HEK293 (cell line): ENCODE data around the gene GLRX2.

ENCODE experiments used
- TCF7L2 ChIP-seq: IDR thresholded peaks from 2 replicates; pipeline ENCODE4 v1.6.1; 2011; ENCODE audit warnings: low read depth, mild to moderate bottlenecking, inconsistent platforms, low read length, moderate library complexity, borderline replicate concordance
- ZFP37 ChIP-seq: fragments of 450-650 bp; formaldehyde crosslinking; IDR thresholded peaks from 2 replicates; pipeline ENCODE4 v1.5.1; 2016; ENCODE audit warnings: missing biosample characterization, missing genetic modification characterization
- ZFP69B ChIP-seq: fragments of 450-650 bp; formaldehyde crosslinking; IDR thresholded peaks from 2 replicates; pipeline ENCODE4 v1.5.1; 2016; ENCODE audit warnings: missing biosample characterization, missing genetic modification characterization
- ZNF121 ChIP-seq: fragments of 450-650 bp; formaldehyde crosslinking; IDR thresholded peaks from 2 replicates; pipeline ENCODE4 v1.5.1; 2016; ENCODE audit warnings: missing biosample characterization, missing genetic modification characterization
- ZNF335 ChIP-seq: fragments of 450-650 bp; formaldehyde crosslinking; conservative IDR thresholded peaks from 2 replicates; pipeline ENCODE4 v1.5.1; 2016; ENCODE audit warnings: missing biosample characterization, missing genetic modification characterization
- ZNF366 ChIP-seq: fragments of 450-650 bp; formaldehyde crosslinking; conservative IDR thresholded peaks from 2 replicates; pipeline ENCODE4 v1.5.1; 2016; ENCODE audit warnings: missing biosample characterization, missing genetic modification characterization
- ZNF501 ChIP-seq: fragments of 450-650 bp; formaldehyde crosslinking; IDR thresholded peaks from 2 replicates; pipeline ENCODE4 v1.5.1; 2016; ENCODE audit warnings: missing biosample characterization, missing genetic modification characterization
- TF ChIP-seq, protein P1 (sequence below): sonication (generic); formaldehyde crosslinking; IDR thresholded peaks from 2 replicates; pipeline ENCODE4 v1.8.1; 2022; ENCODE audit warnings: mild to moderate bottlenecking, moderate library complexity, missing genetic modification reagents
- TF ChIP-seq, protein P2 (sequence below): fragments of 450-650 bp; formaldehyde crosslinking; IDR thresholded peaks from 2 replicates; pipeline ENCODE4 v1.5.1; 2016; ENCODE audit warnings: missing biosample characterization, missing genetic modification characterization
- TF ChIP-seq, protein P3 (sequence below): fragments of 450-650 bp; formaldehyde crosslinking; IDR thresholded peaks from 2 replicates; pipeline ENCODE4 v1.5.1; 2016; ENCODE audit warnings: missing biosample characterization, missing genetic modification characterization, low read depth

DNA sequence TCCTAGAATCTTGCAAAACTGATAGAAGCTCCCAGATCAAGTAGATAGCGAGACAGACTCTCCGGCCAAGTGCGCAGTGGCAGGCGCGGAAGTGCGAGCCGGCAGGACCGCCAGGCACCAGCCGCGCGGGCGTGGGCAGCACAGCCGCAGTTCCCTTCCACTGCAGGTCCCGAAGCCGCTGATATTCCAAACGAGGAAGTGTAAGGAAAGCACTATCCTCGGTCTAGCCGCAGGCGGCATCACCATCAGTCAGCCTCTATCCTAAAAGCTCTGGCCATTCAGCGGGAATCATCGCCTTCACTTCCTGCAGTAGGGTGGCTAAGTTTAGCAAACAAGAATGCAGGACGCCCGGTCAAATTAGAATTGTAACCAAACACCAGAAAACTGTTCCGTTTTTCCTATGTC, 710 bp downstream of the GLRX2 start:
- TF ChIP-seq TCF7L2 (no peak), ZFP69B (tag by site-specific recombination) (no peak), ZNF366 (tag by site-specific recombination) (no peak), ZNF335 (tag by site-specific recombination) (peak; percentile 79), ZNF501 (tag by site-specific recombination) (no peak), ZFP37 (tag by site-specific recombination) (no peak), ZNF121 (tag by site-specific recombination) (no peak)
- TF ChIP-seq, protein P1, sequence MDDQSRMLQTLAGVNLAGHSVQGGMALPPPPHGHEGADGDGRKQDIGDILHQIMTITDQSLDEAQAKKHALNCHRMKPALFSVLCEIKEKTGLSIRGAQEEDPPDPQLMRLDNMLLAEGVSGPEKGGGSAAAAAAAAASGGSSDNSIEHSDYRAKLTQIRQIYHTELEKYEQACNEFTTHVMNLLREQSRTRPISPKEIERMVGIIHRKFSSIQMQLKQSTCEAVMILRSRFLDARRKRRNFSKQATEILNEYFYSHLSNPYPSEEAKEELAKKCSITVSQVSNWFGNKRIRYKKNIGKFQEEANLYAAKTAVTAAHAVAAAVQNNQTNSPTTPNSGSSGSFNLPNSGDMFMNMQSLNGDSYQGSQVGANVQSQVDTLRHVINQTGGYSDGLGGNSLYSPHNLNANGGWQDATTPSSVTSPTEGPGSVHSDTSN: no peak
- TF ChIP-seq, protein P2, sequence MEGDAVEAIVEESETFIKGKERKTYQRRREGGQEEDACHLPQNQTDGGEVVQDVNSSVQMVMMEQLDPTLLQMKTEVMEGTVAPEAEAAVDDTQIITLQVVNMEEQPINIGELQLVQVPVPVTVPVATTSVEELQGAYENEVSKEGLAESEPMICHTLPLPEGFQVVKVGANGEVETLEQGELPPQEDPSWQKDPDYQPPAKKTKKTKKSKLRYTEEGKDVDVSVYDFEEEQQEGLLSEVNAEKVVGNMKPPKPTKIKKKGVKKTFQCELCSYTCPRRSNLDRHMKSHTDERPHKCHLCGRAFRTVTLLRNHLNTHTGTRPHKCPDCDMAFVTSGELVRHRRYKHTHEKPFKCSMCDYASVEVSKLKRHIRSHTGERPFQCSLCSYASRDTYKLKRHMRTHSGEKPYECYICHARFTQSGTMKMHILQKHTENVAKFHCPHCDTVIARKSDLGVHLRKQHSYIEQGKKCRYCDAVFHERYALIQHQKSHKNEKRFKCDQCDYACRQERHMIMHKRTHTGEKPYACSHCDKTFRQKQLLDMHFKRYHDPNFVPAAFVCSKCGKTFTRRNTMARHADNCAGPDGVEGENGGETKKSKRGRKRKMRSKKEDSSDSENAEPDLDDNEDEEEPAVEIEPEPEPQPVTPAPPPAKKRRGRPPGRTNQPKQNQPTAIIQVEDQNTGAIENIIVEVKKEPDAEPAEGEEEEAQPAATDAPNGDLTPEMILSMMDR: no peak
- TF ChIP-seq, protein P3, sequence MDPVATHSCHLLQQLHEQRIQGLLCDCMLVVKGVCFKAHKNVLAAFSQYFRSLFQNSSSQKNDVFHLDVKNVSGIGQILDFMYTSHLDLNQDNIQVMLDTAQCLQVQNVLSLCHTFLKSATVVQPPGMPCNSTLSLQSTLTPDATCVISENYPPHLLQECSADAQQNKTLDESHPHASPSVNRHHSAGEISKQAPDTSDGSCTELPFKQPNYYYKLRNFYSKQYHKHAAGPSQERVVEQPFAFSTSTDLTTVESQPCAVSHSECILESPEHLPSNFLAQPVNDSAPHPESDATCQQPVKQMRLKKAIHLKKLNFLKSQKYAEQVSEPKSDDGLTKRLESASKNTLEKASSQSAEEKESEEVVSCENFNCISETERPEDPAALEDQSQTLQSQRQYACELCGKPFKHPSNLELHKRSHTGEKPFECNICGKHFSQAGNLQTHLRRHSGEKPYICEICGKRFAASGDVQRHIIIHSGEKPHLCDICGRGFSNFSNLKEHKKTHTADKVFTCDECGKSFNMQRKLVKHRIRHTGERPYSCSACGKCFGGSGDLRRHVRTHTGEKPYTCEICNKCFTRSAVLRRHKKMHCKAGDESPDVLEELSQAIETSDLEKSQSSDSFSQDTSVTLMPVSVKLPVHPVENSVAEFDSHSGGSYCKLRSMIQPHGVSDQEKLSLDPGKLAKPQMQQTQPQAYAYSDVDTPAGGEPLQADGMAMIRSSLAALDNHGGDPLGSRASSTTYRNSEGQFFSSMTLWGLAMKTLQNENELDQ (tag by site-specific recombination): no peak
